HCT116 (cell line): ENCODE data around the gene MEPCE. TPM values are rescaled to one million over a fixed set of nuclear protein-coding genes. Genes with fewer than 3 reads are reported as not detected.
"Not testable (repeated sequence)": the region's sequence is repeated elsewhere in the genome, so short reads cannot be mapped to it uniquely, and the experiment has no call there.

ENCODE experiments used
- ATAC-seq: fragments of 200-7000 bp; cut with Tn5 transposase; 2 replicates; pipeline ENCODE4 v1.9.1; 2020; ENCODE audit warnings: mild to moderate bottlenecking, moderate library complexity
- BruUV-seq: library from RNA; stranded (reverse); fragments of 400-500 nt; replicated peaks from 2 replicates; lab custom pipeline; 2021; lab: Mats Ljungman, UMichigan
- CTCF ChIA-PET: fragments of 300-600 bp; sonication (Branson Sonifier 250); formaldehyde crosslinking; loops from one replicate; lab custom pipeline; 2021; ENCODE audit warnings: antibody characterized with exemption; lab: Charles Lee
- POLR2A ChIA-PET: fragments of 300-600, 350-600 bp; sonication (Branson Sonifier 250); formaldehyde crosslinking; loops from one replicate; lab custom pipeline; 2021; ENCODE audit warnings: antibody characterized with exemption; lab: Charles Lee
- RAD21 ChIA-PET, 2 experiments: fragments of 300-600 bp; sonication (Branson Sonifier 250); formaldehyde crosslinking; loops; one replicate each; lab custom pipeline; 2023; ENCODE audit warnings: low total read pairs in 2 of 2; ENCODE audit not compliant: uncharacterized antibody in 2 of 2, unreplicated experiment in 2 of 2, low non-redundant PET in 1 of 2; lab: Charles Lee
- DNase-seq: peaks from one replicate; pipeline ENCODE4 v3.0.0-alpha.2; 2010; ENCODE audit warnings: low read depth, low spot score
- H2AFZ ChIP-seq: fragments of 200-600 bp; shearing (Covaris generic), sonication (generic); 2 replicates; pipeline ENCODE4 v1.6.1; 2017; ENCODE audit warnings: low read depth, mixed run types, mixed read lengths, antibody characterized with exemption, low read length; ENCODE audit not compliant: poor library complexity, severe bottlenecking
- H3K27ac ChIP-seq: 2 replicates; pipeline ENCODE4 v1.5.1; 2012; ENCODE audit warnings: low read depth, low read length
- H3K27me3 ChIP-seq: fragments of 200-600 bp; sonication (generic); 2 replicates; pipeline ENCODE4 v1.6.1; 2016; ENCODE audit warnings: mixed run types, low read length, mixed read lengths; ENCODE audit not compliant: insufficient read depth
- H3K36me3 ChIP-seq, 2 experiments: fragments of 200-500 bp in 1 of 2; fragments of 200-600 bp in 1 of 2; sonication (Bioruptor generic) in 1 of 2; sonication (generic) in 1 of 2; 2 replicates each; pipeline versions ENCODE4 v1.5.1 to v1.6.1; 2014 to 2016; ENCODE audit warnings: low read length in 2 of 2, inconsistent platforms in 1 of 2, mixed read lengths in 1 of 2, mixed run types in 1 of 2; ENCODE audit not compliant: insufficient read depth in 2 of 2, control insufficient read depth in 1 of 2
- H3K4me1 ChIP-seq, 2 experiments: fragments of 200-600 bp in 1 of 2; sonication (generic) in 1 of 2; 2 replicates each; pipeline versions ENCODE4 v1.5.1 to v1.6.1; 2012 to 2017; ENCODE audit warnings: low read length in 2 of 2, inconsistent platforms in 1 of 2, mild to moderate bottlenecking in 1 of 2, mixed read lengths in 1 of 2, mixed run types in 1 of 2, moderate library complexity in 1 of 2; ENCODE audit not compliant: insufficient read depth in 2 of 2, control insufficient read depth in 1 of 2
- H3K4me2 ChIP-seq: fragments of 200-600 bp; sonication (generic); 2 replicates; pipeline ENCODE4 v1.6.1; 2017; ENCODE audit warnings: mixed run types, low read length, mixed read lengths
- H3K4me3 ChIP-seq, 2 experiments: fragments of 200-600 bp in 1 of 2; sonication (generic) in 1 of 2; replicated peaks in 1 of 2; 2 replicates each; pipeline ENCODE4 v1.5.1; 2011 to 2016; ENCODE audit warnings: low read length in 2 of 2, control low read depth in 1 of 2, low read depth in 1 of 2, mild to moderate bottlenecking in 1 of 2, mixed read lengths in 1 of 2, mixed run types in 1 of 2
- H3K79me2 ChIP-seq: fragments of 200-600 bp; sonication (generic); 2 replicates; pipeline ENCODE4 v1.6.1; 2017; ENCODE audit warnings: mild to moderate bottlenecking, mixed run types, low read length, moderate library complexity, mixed read lengths; ENCODE audit not compliant: insufficient read depth
- H3K9ac ChIP-seq: fragments of 200-600 bp; sonication (generic); 2 replicates; pipeline ENCODE4 v1.6.1; 2016; ENCODE audit warnings: low read length, mixed read lengths
- H3K9me2 ChIP-seq: fragments of 200-600 bp; sonication (generic), shearing (Covaris generic); 2 replicates; pipeline ENCODE4 v1.6.1; 2017; ENCODE audit warnings: mixed run types, mild to moderate bottlenecking, moderate library complexity; ENCODE audit not compliant: insufficient read depth
- H3K9me3 ChIP-seq, 2 experiments: fragments of 200-500 bp in 1 of 2; fragments of 200-600 bp in 1 of 2; sonication (Bioruptor generic) in 1 of 2; sonication (generic) in 1 of 2; 2 replicates each; pipeline ENCODE4 v1.6.1; 2014 to 2017; ENCODE audit warnings: low read length in 2 of 2, mixed read lengths in 2 of 2, inconsistent platforms in 1 of 2, low read depth in 1 of 2, mild to moderate bottlenecking in 1 of 2, mixed run types in 1 of 2, moderate library complexity in 1 of 2; ENCODE audit not compliant: control insufficient read depth in 1 of 2, insufficient read depth in 1 of 2
- H4K20me1 ChIP-seq: fragments of 200-600 bp; sonication (generic), shearing (Covaris generic); 2 replicates; pipeline ENCODE4 v1.6.1; 2017; ENCODE audit warnings: mixed run types, mild to moderate bottlenecking, moderate library complexity; ENCODE audit not compliant: insufficient read depth
- ATF3 ChIP-seq: IDR thresholded peaks from 2 replicates; pipeline ENCODE4 v1.6.1; 2012
- EZH2 ChIP-seq: fragments of 200-600 bp; sonication (generic); IDR thresholded peaks from 2 replicates; pipeline ENCODE4 v1.6.1; 2017; ENCODE audit warnings: antibody characterized with exemption, mixed run types
- FOSL1 ChIP-seq: IDR thresholded peaks from 2 replicates; pipeline ENCODE4 v1.6.1; 2012; ENCODE audit warnings: low read depth
- JUND ChIP-seq: IDR thresholded peaks from 2 replicates; pipeline ENCODE4 v1.6.1; 2012
- POLR2A ChIP-seq: IDR thresholded peaks from 2 replicates; pipeline ENCODE4 v1.7.0; 2011; ENCODE audit warnings: borderline replicate concordance; ENCODE audit not compliant: insufficient read depth, insufficient read length; ENCODE audit errors: extremely low read depth
- ZNF274 ChIP-seq: fragments of 200-500 bp; sonication (Bioruptor generic); IDR thresholded peaks from 2 replicates; pipeline ENCODE4 v1.6.1; 2014; ENCODE audit warnings: mild to moderate bottlenecking, low read depth, low read length, inconsistent platforms
- intact Hi-C: fragments of 100-400 bp; cut with micrococcal nuclease; formaldehyde crosslinking; loops from 2 replicates; pipeline ENCODE4 v1.10.0; 2022
- total RNA-seq: library from RNA; stranded (reverse); gene quantifications from one replicate; pipeline ENCODE4 v1.2.1, GENCODE V29; 2021; ENCODE audit not compliant: unreplicated experiment

The MEPCE gene
- total RNA-seq, 1 experiment from 2014 or later = 44.4 TPM

- H3K4me1 ChIP-seq = peaks cover 0 to 21% of the 10 kb centered on the region in 2 experiments; a peak in 2 of 4 replicates
- no TSS peak for BruUV-seq
- CTCF ChIA-PET = no interaction called here
Observed at GRCh38 chr7:100446040-100446439, 16.4 kb downstream of the MEPCE start.

GRCh38 chr7:100447363-100447762 lies 17.7 kb downstream of the MEPCE start:
- H3K36me3 ChIP-seq, H3K27ac ChIP-seq, H3K9ac ChIP-seq, ATAC-seq, H3K4me3 ChIP-seq, H3K9me3 ChIP-seq, H3K9me2 ChIP-seq, H4K20me1 ChIP-seq, H3K79me2 ChIP-seq, H3K4me2 ChIP-seq, DNase-seq, H3K27me3 ChIP-seq, H2AFZ ChIP-seq, RAD21 ChIA-PET, intact Hi-C loops, CTCF ChIA-PET, BruUV-seq: not testable (repeated sequence)
- POLR2A ChIA-PET = interaction anchor here (0.7 kb wide), 1 partner anchor 160 kb away, joined by 3 read pairs; no protein-coding TSS in a partner anchor
- peaks cover 2 to 27% of the 10 kb centered on the region in 2 experiments; a peak in 3 of 4 replicates for H3K4me1 ChIP-seq

More at GRCh38 chr7:100446040-100446439, 16.4 kb downstream of the MEPCE start:
- Histone ChIP-seq H3K9ac (no peak overlapping the region), H4K20me1 (no peaks in the 10 kb centered on the region), H3K27ac (no peak overlapping the region), H3K9me3 (no peaks in the 10 kb centered on the region), H3K79me2 (no peaks in the 10 kb centered on the region), H2AFZ (no peak overlapping the region), H3K27me3 (no peaks in the 10 kb centered on the region), H3K9me2 (no peaks in the 10 kb centered on the region), H3K36me3 (no peaks in the 10 kb centered on the region), H3K4me3 (no peak overlapping the region), H3K4me2 (no peak overlapping the region)
- TF ChIP-seq EZH2 (no peak), ATF3 (no peak), FOSL1 (no peak), JUND (no peak), ZNF274 (no peak), POLR2A (no peak)
- RAD21 ChIA-PET = no interaction called here
- ATAC-seq = no peak
- DNase-seq = no peak
- intact Hi-C loops = no loop called here
- POLR2A ChIA-PET = interaction anchor here (1.9 kb wide), 1 partner anchor 17 kb away, joined by 6 read pairs; the partner anchor contains the start of gene ZCWPW1
